Measurements from ENCODE around the gene CERS1. TPM values are rescaled to one million over a fixed set of nuclear protein-coding genes. Genes with fewer than 3 reads are reported as not detected.

Gene CERS1
- total RNA-seq, 2 experiments from 2014 or later = not detected

GRCh38 chr19:18942692-18943091, 46.7 kb upstream of the CERS1 start:
- H3K27ac Mint-ChIP-seq = no peak overlapping the region
- H3K4me1 Mint-ChIP-seq (ENCODE audit: low read depth) = peaks cover 9% of the 10 kb centered on the region
- H3K36me3 ChIP-seq (ENCODE audit: insufficient read depth, low read length) = no peaks in the 10 kb centered on the region

GRCh38 chr19:18941628-18942354, 45.8 kb upstream of the CERS1 start:
- no peak overlapping the region for H3K27ac ChIP-seq (ENCODE audit: low read depth in 1 of 2, low read length in 2 of 2)
- TF ChIP-seq, protein P1, sequence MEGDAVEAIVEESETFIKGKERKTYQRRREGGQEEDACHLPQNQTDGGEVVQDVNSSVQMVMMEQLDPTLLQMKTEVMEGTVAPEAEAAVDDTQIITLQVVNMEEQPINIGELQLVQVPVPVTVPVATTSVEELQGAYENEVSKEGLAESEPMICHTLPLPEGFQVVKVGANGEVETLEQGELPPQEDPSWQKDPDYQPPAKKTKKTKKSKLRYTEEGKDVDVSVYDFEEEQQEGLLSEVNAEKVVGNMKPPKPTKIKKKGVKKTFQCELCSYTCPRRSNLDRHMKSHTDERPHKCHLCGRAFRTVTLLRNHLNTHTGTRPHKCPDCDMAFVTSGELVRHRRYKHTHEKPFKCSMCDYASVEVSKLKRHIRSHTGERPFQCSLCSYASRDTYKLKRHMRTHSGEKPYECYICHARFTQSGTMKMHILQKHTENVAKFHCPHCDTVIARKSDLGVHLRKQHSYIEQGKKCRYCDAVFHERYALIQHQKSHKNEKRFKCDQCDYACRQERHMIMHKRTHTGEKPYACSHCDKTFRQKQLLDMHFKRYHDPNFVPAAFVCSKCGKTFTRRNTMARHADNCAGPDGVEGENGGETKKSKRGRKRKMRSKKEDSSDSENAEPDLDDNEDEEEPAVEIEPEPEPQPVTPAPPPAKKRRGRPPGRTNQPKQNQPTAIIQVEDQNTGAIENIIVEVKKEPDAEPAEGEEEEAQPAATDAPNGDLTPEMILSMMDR (IDR thresholded peaks at IDR 0.05) = no peak
- peaks cover 24% of the 10 kb centered on the region for H3K4me1 ChIP-seq (ENCODE audit: insufficient read depth, low read length)
- H3K9me3 ChIP-seq (ENCODE audit: control insufficient read depth in 1 of 2, insufficient read depth in 1 of 2, low read length in 2 of 2) = peaks cover 0 to 7% of the 10 kb centered on the region in 2 experiments
- H3K27me3 ChIP-seq (ENCODE audit: control insufficient read depth in 1 of 2, insufficient read depth in 2 of 2, low read length in 2 of 2) = peaks cover 16 to 22% of the 10 kb centered on the region in 2 experiments
- Mint-ChIP-seq H3K36me3 (ENCODE audit: low read depth) (no peaks in the 10 kb centered on the region), H3K27me3 (peaks cover 38% of the 10 kb centered on the region), H3K27ac (no peak overlapping the region), H3K9me3 (no peaks in the 10 kb centered on the region), H3K4me3 (peak overlapping the region; percentile 60), H3K4me1 (ENCODE audit: low read depth) (peaks cover 9% of the 10 kb centered on the region)
- intact Hi-C loops (cut with DNase I, micrococcal nuclease) = loop anchor here in 1 of 2 experiments (2.0 to 5.0 kb wide), 2 partner anchors 21 to 489 kb away; no protein-coding TSS in a partner anchor
- CTCF ChIA-PET = no interaction called here
- H3K36me3 ChIP-seq (ENCODE audit: insufficient read depth, low read length) = no peaks in the 10 kb centered on the region
- POLR2A ChIA-PET = no interaction called here
- DNase-seq (peak in 1 of 14 experiments; percentile 43), ATAC-seq (ENCODE audit: poor library complexity) (no peak)
- H3K4me3 ChIP-seq (ENCODE audit: low read length) = no peak overlapping the region

More at GRCh38 chr19:18942692-18943091, 46.7 kb upstream of the CERS1 start:
- H3K9me3 ChIP-seq (ENCODE audit: control insufficient read depth in 1 of 2, insufficient read depth in 1 of 2, low read length in 2 of 2) = peaks cover 0 to 7% of the 10 kb centered on the region in 2 experiments
- peaks cover 16 to 22% of the 10 kb centered on the region in 2 experiments for H3K27me3 ChIP-seq (ENCODE audit: control insufficient read depth in 1 of 2, insufficient read depth in 2 of 2, low read length in 2 of 2)
- peaks cover 28% of the 10 kb centered on the region for H3K4me1 ChIP-seq (ENCODE audit: insufficient read depth, low read length)
- no peak overlapping the region for H3K27ac ChIP-seq (ENCODE audit: low read depth in 1 of 2, low read length in 2 of 2)
- TF ChIP-seq, protein P1 (IDR thresholded peaks at IDR 0.05) = no peak
- CTCF ChIA-PET = no interaction called here
- ATAC-seq (ENCODE audit: poor library complexity) = no peak
- Mint-ChIP-seq H3K4me3 (peak overlapping the region; percentile 45), H3K27me3 (peaks cover 38% of the 10 kb centered on the region), H3K9me3 (no peaks in the 10 kb centered on the region), H3K36me3 (ENCODE audit: low read depth) (no peaks in the 10 kb centered on the region)
- POLR2A ChIA-PET = no interaction called here
- intact Hi-C loops (cut with DNase I, micrococcal nuclease) = loop anchor here in 1 of 2 experiments (5.0 kb wide), 1 partner anchor 490 kb away; no protein-coding TSS in a partner anchor
- no peak overlapping the region for H3K4me3 ChIP-seq (ENCODE audit: low read length)
- no peak for DNase-seq

GRCh38 chr19:18940769-18941627, 45.0 kb upstream of the CERS1 start, which contains the start of gene HOMER3:
Gene HOMER3 (minus strand): TSS chr19:18941217. CDS start chr19:18938982, 2,235 bp downstream.
- peak within 1 kb of the TSS; percentile 46 for H3K4me3 ChIP-seq (ENCODE audit: low read length)
- H3K27ac ChIP-seq (ENCODE audit: low read depth in 1 of 2, low read length in 2 of 2) = no peak within 1 kb of the TSS
- no peak within 1 kb of the TSS for H3K27ac Mint-ChIP-seq
- no peaks in the 10 kb centered on the region for H3K36me3 Mint-ChIP-seq (ENCODE audit: low read depth)
- peak within 1 kb of the TSS; percentile 60 for H3K4me3 Mint-ChIP-seq
- TF ChIP-seq, protein P1 (IDR thresholded peaks at IDR 0.05) = peak; percentile 10
- H3K36me3 ChIP-seq (ENCODE audit: insufficient read depth, low read length) = no peaks in the 10 kb centered on the region
- peaks cover 18% of the 10 kb centered on the region for H3K4me1 ChIP-seq (ENCODE audit: insufficient read depth, low read length)
- peaks cover 32% of the 10 kb centered on the region for H3K27me3 Mint-ChIP-seq
- CTCF ChIA-PET = no interaction called here
- peak; percentile 91 for ATAC-seq (ENCODE audit: poor library complexity)
- H3K4me1 Mint-ChIP-seq (ENCODE audit: low read depth) = peaks cover 9% of the 10 kb centered on the region
- POLR2A ChIA-PET = no interaction called here
- intact Hi-C loops (cut with DNase I, micrococcal nuclease) = loop anchor here in 1 of 2 experiments (2.0 to 5.0 kb wide), 2 partner anchors 20 to 489 kb away; no protein-coding TSS in a partner anchor
- DNase-seq = peak; percentile 58 to 89 (median 76)
- H3K9me3 Mint-ChIP-seq = no peaks in the 10 kb centered on the region
- H3K9me3 ChIP-seq (ENCODE audit: control insufficient read depth in 1 of 2, insufficient read depth in 1 of 2, low read length in 2 of 2) = peaks cover 0 to 7% of the 10 kb centered on the region in 2 experiments
- H3K27me3 ChIP-seq (ENCODE audit: control insufficient read depth in 1 of 2, insufficient read depth in 2 of 2, low read length in 2 of 2) = peaks cover 16 to 22% of the 10 kb centered on the region in 2 experiments

Data from CD4-positive, alpha-beta T cell (primary cell).